Kidney (tissue), 14 donors: ENCODE measurements around the gene ASCL5. TPM values are rescaled to one million over a fixed set of nuclear protein-coding genes. Genes with fewer than 3 reads are reported as not detected.

ENCODE experiments used
- DNase-seq, 5 donors: peaks; one replicate each; pipeline ENCODE4 v3.0.0-alpha.2; 2013 to 2020
- FAIRE-seq: peaks from 2 replicates; lab custom pipeline; 2012; peaks lifted over from hg19 to GRCh38; lab: Jason Lieb, UNC
- H3K27ac ChIP-seq, 2 donors: one replicate each; pipeline ENCODE4 v1.7.0; 2013; ENCODE audit warnings: low read depth in 2 of 2, low read length in 2 of 2, inconsistent platforms in 1 of 2
- H3K27me3 ChIP-seq: one replicate; pipeline ENCODE4 v1.7.1; 2013; ENCODE audit warnings: low read length, inconsistent platforms; ENCODE audit not compliant: control insufficient read depth, insufficient read depth
- H3K36me3 ChIP-seq, 3 donors: one replicate each; pipeline versions ENCODE4 v1.7.0 to v1.7.1; 2013; ENCODE audit warnings: low read length in 3 of 3, control low read depth in 1 of 3, inconsistent platforms in 1 of 3; ENCODE audit not compliant: insufficient read depth in 3 of 3, control insufficient read depth in 2 of 3
- H3K4me1 ChIP-seq, 3 donors: one replicate each; pipeline versions ENCODE4 v1.7.0 to v1.7.1; 2013; ENCODE audit warnings: low read length in 3 of 3, inconsistent platforms in 1 of 3, low read depth in 1 of 3; ENCODE audit not compliant: control insufficient read depth in 2 of 3, insufficient read depth in 2 of 3
- H3K4me3 ChIP-seq, 3 donors: one replicate each; pipeline versions ENCODE4 v1.7.0 to v1.8.1; 2013; ENCODE audit warnings: low read length in 3 of 3, control low read depth in 1 of 3, inconsistent platforms in 1 of 3
- H3K9ac ChIP-seq, 3 donors: one replicate each; pipeline versions ENCODE4 v1.7.0 to v1.7.1; 2013; ENCODE audit warnings: low read length in 3 of 3, control low read depth in 1 of 3, inconsistent platforms in 1 of 3
- H3K9me3 ChIP-seq, 3 donors: one replicate each; pipeline versions ENCODE4 v1.7.0 to v1.7.1; 2013; ENCODE audit warnings: low read length in 3 of 3, control low read depth in 1 of 3, inconsistent platforms in 1 of 3; ENCODE audit not compliant: control insufficient read depth in 2 of 3, insufficient read depth in 1 of 3
- CTCF ChIP-seq: IDR thresholded peaks from 3 replicates; pipeline ENCODE4 v1.5.1; 2012; ENCODE audit warnings: mild to moderate bottlenecking, moderate library complexity, borderline replicate concordance; ENCODE audit not compliant: insufficient read depth; ENCODE audit errors: extremely low read depth
- intact Hi-C: fragments of 100-400 bp; cut with DNase I; formaldehyde crosslinking; loops from one replicate; pipeline ENCODE4 v1.11.1; 2022
- polyA plus RNA-seq: library from polyadenylated mRNA; stranded (reverse); fragments of 350-450 nt; fragmentation: Illumina TruSeq; extraction: RNeasy Lipid Tissue Mini Kit (QIAGEN cat#74804); gene quantifications from one replicate; pipeline ENCODE4 v1.2.3, GENCODE V29; 2014; ENCODE audit warnings: low read depth, low replicate concordance; ENCODE audit not compliant: insufficient read depth
- total RNA-seq: library from RNA; stranded (reverse); fragmentation: NEBNext Ultra II Directional; extraction: Animal tissue kit (Norgen Biotek cat#: 25700); gene quantifications from one replicate; pipeline ENCODE4 v1.2.1, GENCODE V29; 2021
- donor health status: control.
- donor health status: control.
- donor health status: control.
- donor health status: control.
- donor health status: control.
- donor health status: DM: yes; HTN: yes; CAD: no.
- donor health status: Normal renal cell carcinoma (clear cell type).

Gene ASCL5
- total and polyA plus RNA-seq, 2 donors from 2014 or later, result not detected

GRCh38 chr1:201139306-201139705, 12.3 kb upstream of the ASCL5 start:
- no peaks in the 10 kb centered on the region for H3K9me3 ChIP-seq
- peaks cover 0 to 49% (median 33%) of the 10 kb centered on the region in 3 donors for H3K36me3 ChIP-seq
- no peak for TF ChIP-seq CTCF
- no peak overlapping the region for H3K4me3 ChIP-seq
- no peak for FAIRE-seq
- H3K9ac ChIP-seq, result no peak overlapping the region
- H3K4me1 ChIP-seq, result no peaks in the 10 kb centered on the region
- H3K27ac ChIP-seq, result no peak overlapping the region
- H3K27me3 ChIP-seq, result no peaks in the 10 kb centered on the region
- DNase-seq, result peak in 1 of 5 donors; percentile 32
- intact Hi-C loops, result no loop called here

GRCh38 chr1:201138311-201138840, 11.4 kb upstream of the ASCL5 start:
- no peak for TF ChIP-seq CTCF
- H3K27ac ChIP-seq, result no peak overlapping the region
- FAIRE-seq, result no peak
- no peak overlapping the region for H3K9ac ChIP-seq
- no peak overlapping the region for H3K4me3 ChIP-seq
- no peaks in the 10 kb centered on the region for H3K4me1 ChIP-seq
- H3K27me3 ChIP-seq, result no peaks in the 10 kb centered on the region
- H3K36me3 ChIP-seq, result peaks cover 0 to 40% (median 26%) of the 10 kb centered on the region in 3 donors
- DNase-seq, result peak in 1 of 5 donors; percentile 42
- no peaks in the 10 kb centered on the region for H3K9me3 ChIP-seq
- intact Hi-C loops, result no loop called here

- no peaks in the 10 kb centered on the region for H3K9me3 ChIP-seq
- DNase-seq, result peak in 1 of 5 donors; percentile 83
- no peaks in the 10 kb centered on the region for H3K27me3 ChIP-seq
- H3K4me1 ChIP-seq, result no peaks in the 10 kb centered on the region
- intact Hi-C loops, result no loop called here
- no peak overlapping the region for H3K9ac ChIP-seq
- H3K27ac ChIP-seq, result no peak overlapping the region
- H3K36me3 ChIP-seq, result peaks cover 0 to 34% (median 25%) of the 10 kb centered on the region in 3 donors
- FAIRE-seq, result no peak
- TF ChIP-seq CTCF, result no peak
- no peak overlapping the region for H3K4me3 ChIP-seq
These were observed 10.8 kb upstream of the ASCL5 start for GRCh38 chr1:201137579-201138310.
